Measurements from ENCODE around the gene PIGP. TPM values are rescaled to one million over a fixed set of nuclear protein-coding genes. Genes with fewer than 3 reads are reported as not detected.

Gene PIGP
- total and polyA plus RNA-seq, 9 of the 15 experiments (the other 6 are each of a cell fraction or from before 2014, with no cell fraction given): 18.3 to 122 (median 35.6) TPM

- TF ChIP-seq, protein P1, sequence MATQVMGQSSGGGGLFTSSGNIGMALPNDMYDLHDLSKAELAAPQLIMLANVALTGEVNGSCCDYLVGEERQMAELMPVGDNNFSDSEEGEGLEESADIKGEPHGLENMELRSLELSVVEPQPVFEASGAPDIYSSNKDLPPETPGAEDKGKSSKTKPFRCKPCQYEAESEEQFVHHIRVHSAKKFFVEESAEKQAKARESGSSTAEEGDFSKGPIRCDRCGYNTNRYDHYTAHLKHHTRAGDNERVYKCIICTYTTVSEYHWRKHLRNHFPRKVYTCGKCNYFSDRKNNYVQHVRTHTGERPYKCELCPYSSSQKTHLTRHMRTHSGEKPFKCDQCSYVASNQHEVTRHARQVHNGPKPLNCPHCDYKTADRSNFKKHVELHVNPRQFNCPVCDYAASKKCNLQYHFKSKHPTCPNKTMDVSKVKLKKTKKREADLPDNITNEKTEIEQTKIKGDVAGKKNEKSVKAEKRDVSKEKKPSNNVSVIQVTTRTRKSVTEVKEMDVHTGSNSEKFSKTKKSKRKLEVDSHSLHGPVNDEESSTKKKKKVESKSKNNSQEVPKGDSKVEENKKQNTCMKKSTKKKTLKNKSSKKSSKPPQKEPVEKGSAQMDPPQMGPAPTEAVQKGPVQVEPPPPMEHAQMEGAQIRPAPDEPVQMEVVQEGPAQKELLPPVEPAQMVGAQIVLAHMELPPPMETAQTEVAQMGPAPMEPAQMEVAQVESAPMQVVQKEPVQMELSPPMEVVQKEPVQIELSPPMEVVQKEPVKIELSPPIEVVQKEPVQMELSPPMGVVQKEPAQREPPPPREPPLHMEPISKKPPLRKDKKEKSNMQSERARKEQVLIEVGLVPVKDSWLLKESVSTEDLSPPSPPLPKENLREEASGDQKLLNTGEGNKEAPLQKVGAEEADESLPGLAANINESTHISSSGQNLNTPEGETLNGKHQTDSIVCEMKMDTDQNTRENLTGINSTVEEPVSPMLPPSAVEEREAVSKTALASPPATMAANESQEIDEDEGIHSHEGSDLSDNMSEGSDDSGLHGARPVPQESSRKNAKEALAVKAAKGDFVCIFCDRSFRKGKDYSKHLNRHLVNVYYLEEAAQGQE (IDR thresholded peaks at IDR 0.05; ENCODE audit: borderline replicate concordance): no peak
- TF ChIP-seq, protein P1 (CRISPR knock-in tag; IDR thresholded peaks at IDR 0.05; ENCODE audit: low read depth): peak; percentile 41; the same call in 1 of the 2 replicates
- TF ChIP-seq MEIS2 (IDR thresholded peaks at IDR 0.05; ENCODE audit: partially characterized antibody) (peak; percentile 21), GATA2 (CRISPR knock-in tag; IDR thresholded peaks at IDR 0.05) (no peak), CHD4 (IDR thresholded peaks at IDR 0.05; ENCODE audit: insufficient read depth, insufficient replicate concordance, low read depth, low read length, poor library complexity, severe bottlenecking) (no peak), SMAD3 (CRISPR knock-in tag; conservative IDR thresholded peaks at IDR 0.05) (no peak), SNIP1 (IDR thresholded peaks at IDR 0.05; ENCODE audit: low read depth) (no peak), TEAD2 (tag; IDR thresholded peaks at IDR 0.05) (no peak), E2F5 (CRISPR knock-in tag; IDR thresholded peaks at IDR 0.05) (0 out of 2 replicates have a peak, but pooled peaks have one; percentile 69), RBM39 (optimal IDR thresholded peaks at IDR 0.05; ENCODE audit: low read depth, low read length) (no peak), HNRNPL (IDR thresholded peaks at IDR 0.05; ENCODE audit: low read depth, low read length) (peak; percentile 86; the same call in 1 of the 2 replicates)
- TF ChIP-seq, protein P2, sequence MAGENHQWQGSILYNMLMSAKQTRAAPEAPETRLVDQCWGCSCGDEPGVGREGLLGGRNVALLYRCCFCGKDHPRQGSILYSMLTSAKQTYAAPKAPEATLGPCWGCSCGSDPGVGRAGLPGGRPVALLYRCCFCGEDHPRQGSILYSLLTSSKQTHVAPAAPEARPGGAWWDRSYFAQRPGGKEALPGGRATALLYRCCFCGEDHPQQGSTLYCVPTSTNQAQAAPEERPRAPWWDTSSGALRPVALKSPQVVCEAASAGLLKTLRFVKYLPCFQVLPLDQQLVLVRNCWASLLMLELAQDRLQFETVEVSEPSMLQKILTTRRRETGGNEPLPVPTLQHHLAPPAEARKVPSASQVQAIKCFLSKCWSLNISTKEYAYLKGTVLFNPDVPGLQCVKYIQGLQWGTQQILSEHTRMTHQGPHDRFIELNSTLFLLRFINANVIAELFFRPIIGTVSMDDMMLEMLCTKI (IDR thresholded peaks at IDR 0.05; ENCODE audit: partially characterized antibody): no peak
Observed at GRCh38 chr21:37073417-37074196, 736 bp upstream of the PIGP start (continued).

Measured in K562 (cell line).